ENCODE data around the gene ACADSB.

Gene ACADSB

DNA sequence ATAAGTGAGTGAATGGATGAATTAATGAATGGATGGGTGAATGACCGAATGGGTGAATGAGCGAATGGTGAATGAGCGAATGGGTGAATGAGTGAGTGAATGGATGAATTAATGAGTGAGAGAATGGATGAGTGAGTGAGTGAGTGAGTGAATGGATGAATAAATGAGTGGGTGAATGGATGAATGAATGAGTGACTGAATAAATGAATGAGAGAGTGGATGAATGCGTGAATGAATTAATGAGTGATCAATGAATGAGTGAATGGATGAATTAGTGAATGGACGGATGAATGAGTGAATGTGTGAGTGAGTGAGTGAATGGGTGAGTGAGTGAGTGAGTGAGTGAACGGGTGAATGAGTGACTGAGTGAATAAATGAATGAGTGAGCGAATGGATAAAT, 77.5 kb downstream of the ACADSB start:
- TF ChIP-seq, protein P1, sequence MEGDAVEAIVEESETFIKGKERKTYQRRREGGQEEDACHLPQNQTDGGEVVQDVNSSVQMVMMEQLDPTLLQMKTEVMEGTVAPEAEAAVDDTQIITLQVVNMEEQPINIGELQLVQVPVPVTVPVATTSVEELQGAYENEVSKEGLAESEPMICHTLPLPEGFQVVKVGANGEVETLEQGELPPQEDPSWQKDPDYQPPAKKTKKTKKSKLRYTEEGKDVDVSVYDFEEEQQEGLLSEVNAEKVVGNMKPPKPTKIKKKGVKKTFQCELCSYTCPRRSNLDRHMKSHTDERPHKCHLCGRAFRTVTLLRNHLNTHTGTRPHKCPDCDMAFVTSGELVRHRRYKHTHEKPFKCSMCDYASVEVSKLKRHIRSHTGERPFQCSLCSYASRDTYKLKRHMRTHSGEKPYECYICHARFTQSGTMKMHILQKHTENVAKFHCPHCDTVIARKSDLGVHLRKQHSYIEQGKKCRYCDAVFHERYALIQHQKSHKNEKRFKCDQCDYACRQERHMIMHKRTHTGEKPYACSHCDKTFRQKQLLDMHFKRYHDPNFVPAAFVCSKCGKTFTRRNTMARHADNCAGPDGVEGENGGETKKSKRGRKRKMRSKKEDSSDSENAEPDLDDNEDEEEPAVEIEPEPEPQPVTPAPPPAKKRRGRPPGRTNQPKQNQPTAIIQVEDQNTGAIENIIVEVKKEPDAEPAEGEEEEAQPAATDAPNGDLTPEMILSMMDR (IDR thresholded peaks at IDR 0.05) = no peak
- TF ChIP-seq ZFX (IDR thresholded peaks at IDR 0.05; ENCODE audit: borderline replicate concordance) = no peak

GRCh38 chr10:123087348-123087747, 78.5 kb downstream of the ACADSB start:
- no peak overlapping the region for H3K27ac ChIP-seq
- TF ChIP-seq, protein P1 (IDR thresholded peaks at IDR 0.05) = no peak
- TF ChIP-seq ZFX (IDR thresholded peaks at IDR 0.05; ENCODE audit: borderline replicate concordance) = no peak

More for the DNA sequence above, 77.5 kb downstream of the ACADSB start:
- no peak overlapping the region for H3K27ac ChIP-seq

DNA sequence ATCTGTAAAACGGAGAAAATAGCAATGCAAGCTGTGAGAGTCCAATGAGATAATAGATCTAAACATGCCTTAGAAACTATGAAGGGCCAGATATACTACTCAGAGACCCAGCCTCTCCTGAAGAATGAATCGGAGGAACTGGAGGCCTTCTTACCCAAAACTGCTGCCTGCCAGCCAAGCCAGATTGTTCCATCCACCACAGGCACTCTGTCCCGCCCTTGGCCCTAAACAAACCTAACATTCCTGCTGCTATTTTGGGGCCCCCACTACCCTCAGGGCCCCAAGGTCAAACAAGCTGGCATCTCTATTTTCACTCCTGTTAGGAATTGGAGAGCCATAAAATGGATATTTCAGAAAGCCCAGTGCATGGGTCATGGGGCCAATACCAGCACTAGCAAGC, 79.0 kb downstream of the ACADSB start:
- H3K27ac ChIP-seq = no peak overlapping the region
- TF ChIP-seq, protein P1 (IDR thresholded peaks at IDR 0.05) = no peak
- TF ChIP-seq ZFX (IDR thresholded peaks at IDR 0.05; ENCODE audit: borderline replicate concordance) = no peak

DNA sequence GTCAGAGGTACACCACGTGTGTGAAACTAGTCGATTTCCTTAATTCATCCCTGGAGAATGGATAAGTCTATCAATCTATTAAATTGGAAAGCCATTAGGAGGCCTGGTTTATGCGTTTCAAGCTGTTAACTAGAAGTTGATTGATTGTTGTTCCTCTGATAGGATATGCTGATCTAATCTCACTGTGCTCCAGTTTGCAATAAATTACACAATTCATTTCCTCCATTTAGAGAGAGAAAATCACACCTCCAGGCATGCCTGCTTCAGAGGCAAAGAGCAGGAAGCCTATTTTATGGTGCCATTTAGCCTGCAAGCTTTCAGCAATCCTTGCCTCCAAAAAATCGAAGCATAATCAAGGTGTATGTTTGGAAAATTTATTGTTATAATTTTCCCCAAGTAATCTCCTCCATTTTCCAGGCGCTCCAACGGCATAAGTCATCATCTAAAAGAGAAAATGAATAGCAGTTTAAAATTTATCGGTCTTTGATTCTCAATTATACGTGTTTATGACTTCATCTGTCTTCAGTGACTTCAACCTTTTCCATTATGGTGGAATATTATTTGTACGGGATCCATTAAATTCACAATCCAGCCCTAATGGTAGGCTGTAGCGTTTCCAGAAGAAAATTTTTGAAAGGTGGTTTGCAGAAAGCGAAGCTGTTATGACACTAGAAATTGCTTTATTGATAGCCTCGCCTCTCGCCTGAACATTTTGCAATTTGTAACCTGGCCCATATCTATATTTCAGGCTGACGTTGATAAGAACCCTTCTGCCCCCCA, 84.0 kb downstream of the ACADSB start:
- TF ChIP-seq, protein P1 (IDR thresholded peaks at IDR 0.05) = no peak
- H3K27ac ChIP-seq = no peak overlapping the region

- TF ChIP-seq, protein P1 (IDR thresholded peaks at IDR 0.05) = no peak
- TF ChIP-seq ZFX (IDR thresholded peaks at IDR 0.05; ENCODE audit: borderline replicate concordance) = no peak
Measured at GRCh38 chr10:123093489-123093888, 84.7 kb downstream of the ACADSB start.

DNA sequence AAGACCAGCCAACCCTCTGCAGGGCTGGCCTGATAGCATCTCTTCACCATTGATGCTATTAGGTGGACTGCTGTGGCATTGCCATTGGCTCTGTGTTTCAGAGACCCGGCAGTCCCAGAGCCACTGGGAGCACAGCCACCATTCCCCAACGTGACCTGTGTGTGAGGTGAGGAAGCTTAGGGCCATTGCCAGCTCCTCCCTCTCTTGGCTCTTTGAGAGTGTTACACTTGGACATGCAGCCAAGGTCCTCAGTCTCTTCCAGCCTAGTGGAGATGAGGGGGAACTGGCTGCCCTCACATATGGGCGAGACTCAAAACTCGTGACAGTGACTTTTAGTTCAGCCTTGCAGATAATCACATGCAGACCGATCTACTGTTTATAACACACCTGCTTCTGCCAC, 87.6 kb downstream of the ACADSB start:
- TF ChIP-seq, protein P1 (IDR thresholded peaks at IDR 0.05) = no peak
- no peak for TF ChIP-seq ZFX (IDR thresholded peaks at IDR 0.05; ENCODE audit: borderline replicate concordance)
- H3K27ac ChIP-seq = no peak overlapping the region

More at GRCh38 chr10:123093489-123093888, 84.7 kb downstream of the ACADSB start:
- no peak overlapping the region for H3K27ac ChIP-seq

DNA sequence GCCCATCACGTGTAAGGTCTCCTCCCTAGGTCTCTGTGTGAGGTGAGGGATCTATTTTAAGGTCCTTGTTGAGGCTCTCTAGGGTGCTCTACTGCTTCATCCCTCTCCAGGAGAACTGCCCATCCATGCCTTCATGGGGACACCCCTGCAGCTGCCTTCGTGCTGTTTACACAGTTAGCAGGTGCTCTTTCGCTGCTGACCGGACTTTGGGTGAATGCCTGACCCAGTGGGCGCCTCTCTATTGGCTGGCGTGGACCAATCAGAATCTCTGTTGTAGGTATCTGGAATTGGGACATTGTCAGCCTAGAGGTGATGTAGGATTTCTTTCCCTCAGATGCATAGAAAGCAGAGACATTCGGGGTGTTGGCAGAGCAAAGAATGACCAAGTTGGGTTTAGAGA, 88.2 kb downstream of the ACADSB start:
- H3K27ac ChIP-seq = no peak overlapping the region
- TF ChIP-seq, protein P1 (IDR thresholded peaks at IDR 0.05) = no peak
- no peak for TF ChIP-seq ZFX (IDR thresholded peaks at IDR 0.05; ENCODE audit: borderline replicate concordance)

Data from 22Rv1 (cell line).